ENCODE results near the gene TTC24. TPM values are rescaled to one million over a fixed set of nuclear protein-coding genes. Genes with fewer than 3 reads are reported as not detected.
"Not testable (repeated sequence)": the region's sequence is repeated elsewhere in the genome, so short reads cannot be mapped to it uniquely, and the experiment has no call there.

The TTC24 gene
- total and polyA plus RNA-seq, 10 of the 15 experiments (the other 5 are each of a cell fraction or from before 2014, with no cell fraction given) = 0.05 to 6.4 (median 2.9) TPM; not detected in 1

GRCh38 chr1:156629823-156630449 lies 50.4 kb downstream of the TTC24 start:
- POLR2A ChIA-PET = no interaction called here
- intact Hi-C loops (cut with micrococcal nuclease; ENCODE audit: unreplicated experiment) = loop anchor here (10.0 kb wide), 1 partner anchor 95 kb away; the partner anchor contains the start of genes ISG20L2 and METTL25B
- WGBS (ENCODE audit: insufficient coverage, insufficient replicate concordance, low lambda C conversion rate, missing lambda C conversion rate) = 57% methylated on average over 8 of the region's 8 CpGs

GRCh38 chr1:156631152-156631551 lies 51.6 kb downstream of the TTC24 start:
- 69% methylated on average over 6 of the region's 9 CpGs for WGBS (ENCODE audit: insufficient coverage, insufficient replicate concordance, low lambda C conversion rate, missing lambda C conversion rate)
- in situ Hi-C loops (cut with MboI); H2AFZ ChIP-seq (ENCODE audit: control insufficient read depth, low read depth, low read length); H3K4me2 ChIP-seq (ENCODE audit: control insufficient read depth, insufficient read depth); H3K4me3 ChIP-seq; H3K27ac ChIP-seq (ENCODE audit: control insufficient read depth, insufficient read depth); ATAC-seq; SMC1A ChIA-PET (ENCODE audit: uncharacterized antibody, unreplicated experiment); RAD21 ChIA-PET (ENCODE audit: unreplicated experiment); H4K20me1 ChIP-seq (ENCODE audit: control insufficient read depth, insufficient read depth); H3K36me3 ChIP-seq (ENCODE audit: control insufficient read depth in 2 of 2, insufficient read depth in 2 of 2, low read length in 1 of 2); BruUV-seq (replicated peaks); intact Hi-C loops (cut with micrococcal nuclease; ENCODE audit: unreplicated experiment); H3K4me1 ChIP-seq (ENCODE audit: control insufficient read depth, insufficient read depth, low read length); H3K9me3 ChIP-seq (replicated peaks; ENCODE audit: control insufficient read depth, insufficient read depth, low read length); H3K27me3 ChIP-seq (replicated peaks in 1 of 2; ENCODE audit: control insufficient read depth in 2 of 2, insufficient read depth in 2 of 2, low read length in 1 of 2); H3K79me2 ChIP-seq (ENCODE audit: control insufficient read depth, insufficient read depth, low read length); DNase-seq (ENCODE audit: low read depth, low spot score); H3K9ac ChIP-seq (ENCODE audit: control insufficient read depth, insufficient read depth, low read length); POLR2A ChIA-PET; FAIRE-seq: not testable (repeated sequence)
- CTCF ChIA-PET = interaction anchor here (1.0 to 9.2 kb wide), 3 partner anchors 19 to 45 kb away, joined by 3 to 208 read pairs (median 5); no protein-coding TSS in a partner anchor

More at GRCh38 chr1:156629823-156630449, 50.4 kb downstream of the TTC24 start:
- Histone ChIP-seq H3K27ac (ENCODE audit: control insufficient read depth, insufficient read depth) (no peak overlapping the region), H3K9me3 (replicated peaks; ENCODE audit: control insufficient read depth, insufficient read depth, low read length) (no peaks in the 10 kb centered on the region), H3K79me2 (ENCODE audit: control insufficient read depth, insufficient read depth, low read length) (no peaks in the 10 kb centered on the region), H3K9ac (ENCODE audit: control insufficient read depth, insufficient read depth, low read length) (no peak overlapping the region), H3K4me3 (no peak overlapping the region), H3K27me3 (replicated peaks in 1 of 2; ENCODE audit: control insufficient read depth in 2 of 2, insufficient read depth in 2 of 2, low read length in 1 of 2) (peaks cover 3 to 9% of the 10 kb centered on the region in 2 experiments), H3K4me2 (ENCODE audit: control insufficient read depth, insufficient read depth) (no peak overlapping the region), H3K4me1 (ENCODE audit: control insufficient read depth, insufficient read depth, low read length) (no peaks in the 10 kb centered on the region), H3K36me3 (ENCODE audit: control insufficient read depth in 2 of 2, insufficient read depth in 2 of 2, low read length in 1 of 2) (no peaks in the 10 kb centered on the region), H2AFZ (ENCODE audit: control insufficient read depth, low read depth, low read length) (no peak overlapping the region), H4K20me1 (ENCODE audit: control insufficient read depth, insufficient read depth) (no peaks in the 10 kb centered on the region)
- ChIA-PET RAD21 (ENCODE audit: unreplicated experiment) (interaction anchor here (0.6 kb wide), 1 partner anchor 72 kb away, joined by 3 read pairs; no protein-coding TSS in a partner anchor), SMC1A (ENCODE audit: uncharacterized antibody, unreplicated experiment) (interaction anchor here (1.0 kb wide), 1 partner anchor 14 kb away, joined by 3 read pairs; no protein-coding TSS in a partner anchor), CTCF (interaction anchor here (0.7 to 9.2 kb wide), 5 partner anchors 20 to 105 kb away, joined by 3 to 208 read pairs (median 3); no protein-coding TSS in a partner anchor)
- BruUV-seq (replicated peaks) = no TSS peak
- DNase-seq (ENCODE audit: low read depth, low spot score) (no peak), ATAC-seq (no peak), FAIRE-seq (no peak)
- in situ Hi-C loops (cut with MboI) = no loop called here
- TF ChIP-seq, protein P1, sequence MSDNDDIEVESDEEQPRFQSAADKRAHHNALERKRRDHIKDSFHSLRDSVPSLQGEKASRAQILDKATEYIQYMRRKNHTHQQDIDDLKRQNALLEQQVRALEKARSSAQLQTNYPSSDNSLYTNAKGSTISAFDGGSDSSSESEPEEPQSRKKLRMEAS (IDR thresholded peaks at IDR 0.05; ENCODE audit: low read depth, low read length) = no peak
- no peak for TF ChIP-seq NR2F1 (conservative IDR thresholded peaks at IDR 0.05)
- TF ChIP-seq ZNF217 (IDR thresholded peaks at IDR 0.05) = no peak
- no peak for TF ChIP-seq RELA (IDR thresholded peaks at IDR 0.05; ENCODE audit: borderline replicate concordance, partially characterized antibody)
- TF ChIP-seq SP1 (IDR thresholded peaks at IDR 0.05; ENCODE audit: low read depth, low read length) = no peak

All from GM12878 (cell line).